ENCODE measurements around the gene SPOP.

Gene SPOP

GRCh38 chr17:49630113-49630900, 47.6 kb downstream of the SPOP start:
- Histone ChIP-seq H3K36me3 (ENCODE audit: insufficient read depth, low read length) (no peaks in the 10 kb centered on the region), H3K4me1 (ENCODE audit: insufficient read depth, low read length) (peaks cover 81% of the 10 kb centered on the region), H3K27me3 (ENCODE audit: control insufficient read depth in 1 of 2, insufficient read depth in 2 of 2, low read length in 2 of 2) (no peaks in the 10 kb centered on the region), H3K4me3 (ENCODE audit: low read depth in 1 of 2, low read length in 2 of 2) (no peak overlapping the region), H3K9me3 (ENCODE audit: low read length) (no peaks in the 10 kb centered on the region), H3K9ac (ENCODE audit: low read length) (no peak overlapping the region), H3K27ac (ENCODE audit: low read depth, low read length) (no peak overlapping the region)

GRCh38 chr17:49629447-49629846, 48.5 kb downstream of the SPOP start:
- H3K4me3 ChIP-seq (ENCODE audit: low read depth in 1 of 2, low read length in 2 of 2), result no peak overlapping the region
- no peak overlapping the region for H3K27ac ChIP-seq (ENCODE audit: low read depth, low read length)
- H3K9me3 ChIP-seq (ENCODE audit: low read length), result no peaks in the 10 kb centered on the region
- no peaks in the 10 kb centered on the region for H3K27me3 ChIP-seq (ENCODE audit: control insufficient read depth in 1 of 2, insufficient read depth in 2 of 2, low read length in 2 of 2)
- H3K4me1 ChIP-seq (ENCODE audit: insufficient read depth, low read length), result peaks cover 80% of the 10 kb centered on the region
- H3K9ac ChIP-seq (ENCODE audit: low read length), result no peak overlapping the region
- no peaks in the 10 kb centered on the region for H3K36me3 ChIP-seq (ENCODE audit: insufficient read depth, low read length)

- no peak overlapping the region for H3K4me3 ChIP-seq (ENCODE audit: low read depth in 1 of 2, low read length in 2 of 2)
- no peak overlapping the region for H3K27ac ChIP-seq (ENCODE audit: low read depth, low read length)
- no peaks in the 10 kb centered on the region for H3K27me3 ChIP-seq (ENCODE audit: control insufficient read depth in 1 of 2, insufficient read depth in 2 of 2, low read length in 2 of 2)
- H3K9ac ChIP-seq (ENCODE audit: low read length), result no peak overlapping the region
- peaks cover 26% of the 10 kb centered on the region for H3K36me3 ChIP-seq (ENCODE audit: insufficient read depth, low read length)
- H3K9me3 ChIP-seq (ENCODE audit: low read length), result no peaks in the 10 kb centered on the region
- peaks cover 64% of the 10 kb centered on the region for H3K4me1 ChIP-seq (ENCODE audit: insufficient read depth, low read length)
Measured at GRCh38 chr17:49624896-49625295, 53.0 kb downstream of the SPOP start.

GRCh38 chr17:49621946-49622529, 55.9 kb downstream of the SPOP start:
- H3K9ac ChIP-seq (ENCODE audit: low read length), result no peak overlapping the region
- H3K27ac ChIP-seq (ENCODE audit: low read depth, low read length), result peak overlapping the region; percentile 39
- no peaks in the 10 kb centered on the region for H3K27me3 ChIP-seq (ENCODE audit: control insufficient read depth in 1 of 2, insufficient read depth in 2 of 2, low read length in 2 of 2)
- no peak overlapping the region for H3K4me3 ChIP-seq (ENCODE audit: low read depth in 1 of 2, low read length in 2 of 2)
- H3K9me3 ChIP-seq (ENCODE audit: low read length), result no peaks in the 10 kb centered on the region
- peaks cover 49% of the 10 kb centered on the region for H3K4me1 ChIP-seq (ENCODE audit: insufficient read depth, low read length)
- peaks cover 47% of the 10 kb centered on the region for H3K36me3 ChIP-seq (ENCODE audit: insufficient read depth, low read length)

- Histone ChIP-seq H3K36me3 (ENCODE audit: insufficient read depth, low read length) (peaks cover 54% of the 10 kb centered on the region), H3K9me3 (ENCODE audit: low read length) (no peaks in the 10 kb centered on the region), H3K9ac (ENCODE audit: low read length) (no peak overlapping the region), H3K27me3 (ENCODE audit: control insufficient read depth in 1 of 2, insufficient read depth in 2 of 2, low read length in 2 of 2) (no peaks in the 10 kb centered on the region), H3K4me3 (ENCODE audit: low read depth in 1 of 2, low read length in 2 of 2) (no peak overlapping the region), H3K4me1 (ENCODE audit: insufficient read depth, low read length) (peaks cover 54% of the 10 kb centered on the region), H3K27ac (ENCODE audit: low read depth, low read length) (peak overlapping the region; percentile 39)
Measured at GRCh38 chr17:49621420-49621819, 56.5 kb downstream of the SPOP start.

GRCh38 chr17:49618028-49618611, 59.8 kb downstream of the SPOP start:
- H3K4me3 ChIP-seq (ENCODE audit: low read depth in 1 of 2, low read length in 2 of 2), result no peak overlapping the region
- H3K27me3 ChIP-seq (ENCODE audit: control insufficient read depth in 1 of 2, insufficient read depth in 2 of 2, low read length in 2 of 2), result no peaks in the 10 kb centered on the region
- no peaks in the 10 kb centered on the region for H3K9me3 ChIP-seq (ENCODE audit: low read length)
- peaks cover 50% of the 10 kb centered on the region for H3K4me1 ChIP-seq (ENCODE audit: insufficient read depth, low read length)
- no peak overlapping the region for H3K9ac ChIP-seq (ENCODE audit: low read length)
- peaks cover 60% of the 10 kb centered on the region for H3K36me3 ChIP-seq (ENCODE audit: insufficient read depth, low read length)
- peak overlapping the region; percentile 45 for H3K27ac ChIP-seq (ENCODE audit: low read depth, low read length)

GRCh38 chr17:49616601-49617131, 61.2 kb downstream of the SPOP start:
- H3K9ac ChIP-seq (ENCODE audit: low read length), result no peak overlapping the region
- H3K36me3 ChIP-seq (ENCODE audit: insufficient read depth, low read length), result peaks cover 54% of the 10 kb centered on the region
- H3K27ac ChIP-seq (ENCODE audit: low read depth, low read length), result peak overlapping the region; percentile 85
- no peak overlapping the region for H3K4me3 ChIP-seq (ENCODE audit: low read depth in 1 of 2, low read length in 2 of 2)
- no peaks in the 10 kb centered on the region for H3K9me3 ChIP-seq (ENCODE audit: low read length)
- H3K4me1 ChIP-seq (ENCODE audit: insufficient read depth, low read length), result peaks cover 58% of the 10 kb centered on the region
- no peaks in the 10 kb centered on the region for H3K27me3 ChIP-seq (ENCODE audit: control insufficient read depth in 1 of 2, insufficient read depth in 2 of 2, low read length in 2 of 2)

- H3K27me3 ChIP-seq (ENCODE audit: control insufficient read depth in 1 of 2, insufficient read depth in 2 of 2, low read length in 2 of 2), result no peaks in the 10 kb centered on the region
- no peak overlapping the region for H3K9ac ChIP-seq (ENCODE audit: low read length)
- peak overlapping the region; percentile 85 for H3K27ac ChIP-seq (ENCODE audit: low read depth, low read length)
- peaks cover 63% of the 10 kb centered on the region for H3K4me1 ChIP-seq (ENCODE audit: insufficient read depth, low read length)
- H3K36me3 ChIP-seq (ENCODE audit: insufficient read depth, low read length), result peaks cover 50% of the 10 kb centered on the region
- H3K4me3 ChIP-seq (ENCODE audit: low read depth in 1 of 2, low read length in 2 of 2), result peak overlapping the region in 1 of 2 donors; percentile 31
- no peaks in the 10 kb centered on the region for H3K9me3 ChIP-seq (ENCODE audit: low read length)
Measured at GRCh38 chr17:49616086-49616485, 61.8 kb downstream of the SPOP start.

GRCh38 chr17:49613182-49613800, 64.6 kb downstream of the SPOP start:
- peak overlapping the region; percentile 60 for H3K27ac ChIP-seq (ENCODE audit: low read depth, low read length)
- H3K36me3 ChIP-seq (ENCODE audit: insufficient read depth, low read length), result peaks cover 57% of the 10 kb centered on the region
- no peak overlapping the region for H3K4me3 ChIP-seq (ENCODE audit: low read depth in 1 of 2, low read length in 2 of 2)
- peaks cover 59% of the 10 kb centered on the region for H3K4me1 ChIP-seq (ENCODE audit: insufficient read depth, low read length)
- H3K9me3 ChIP-seq (ENCODE audit: low read length), result no peaks in the 10 kb centered on the region
- no peaks in the 10 kb centered on the region for H3K27me3 ChIP-seq (ENCODE audit: control insufficient read depth in 1 of 2, insufficient read depth in 2 of 2, low read length in 2 of 2)
- no peak overlapping the region for H3K9ac ChIP-seq (ENCODE audit: low read length)

GRCh38 chr17:49612726-49613125, 65.2 kb downstream of the SPOP start:
- peaks cover 57% of the 10 kb centered on the region for H3K36me3 ChIP-seq (ENCODE audit: insufficient read depth, low read length)
- no peak overlapping the region for H3K9ac ChIP-seq (ENCODE audit: low read length)
- H3K27me3 ChIP-seq (ENCODE audit: control insufficient read depth in 1 of 2, insufficient read depth in 2 of 2, low read length in 2 of 2), result no peaks in the 10 kb centered on the region
- H3K4me1 ChIP-seq (ENCODE audit: insufficient read depth, low read length), result peaks cover 54% of the 10 kb centered on the region
- no peaks in the 10 kb centered on the region for H3K9me3 ChIP-seq (ENCODE audit: low read length)
- no peak overlapping the region for H3K4me3 ChIP-seq (ENCODE audit: low read depth in 1 of 2, low read length in 2 of 2)
- peak overlapping the region; percentile 31 for H3K27ac ChIP-seq (ENCODE audit: low read depth, low read length)

- Histone ChIP-seq H3K4me1 (ENCODE audit: insufficient read depth, low read length) (peaks cover 41% of the 10 kb centered on the region), H3K9me3 (ENCODE audit: low read length) (no peaks in the 10 kb centered on the region), H3K27ac (ENCODE audit: low read depth, low read length) (peak overlapping the region; percentile 10), H3K27me3 (ENCODE audit: control insufficient read depth in 1 of 2, insufficient read depth in 2 of 2, low read length in 2 of 2) (no peaks in the 10 kb centered on the region), H3K36me3 (ENCODE audit: insufficient read depth, low read length) (peaks cover 64% of the 10 kb centered on the region), H3K4me3 (ENCODE audit: low read depth in 1 of 2, low read length in 2 of 2) (no peak overlapping the region), H3K9ac (ENCODE audit: low read length) (no peak overlapping the region)
Measured at GRCh38 chr17:49610883-49611584, 66.9 kb downstream of the SPOP start.

Data from muscle layer of colon (tissue), 2 donors.